ENCODE measurements around the gene ZNF184. TPM values are rescaled to one million over a fixed set of nuclear protein-coding genes. Genes with fewer than 3 reads are reported as not detected.

ZNF184 gene
- total and polyA plus RNA-seq, 12 donors, result 1.3 to 5.5 (median 3.3) TPM

GRCh38 chr6:27478141-27478705 lies 5.3 kb upstream of the ZNF184 start:
- 13 to 21% methylated on average over 12 of the region's 12 CpGs for WGBS, 2 donors
- Histone ChIP-seq H3K27me3 (no peaks in the 10 kb centered on the region), H3K9me3 (no peaks in the 10 kb centered on the region), H3K4me1 (peaks cover 0 to 28% (median 11%) of the 10 kb centered on the region in 9 donors), H3K4me3 (peak overlapping the region; percentile 16 to 85 (median 70)), H3K36me3 (no peaks in the 10 kb centered on the region), H3K27ac (peak overlapping the region in 9 of 10 donors; percentile 91 to 97 (median 96))
- TF ChIP-seq CTCF (IDR thresholded peaks at IDR 0.05), result no peak
- peak in 5 of 8 donors; percentile 6 to 31 (median 16) for ATAC-seq
- intact Hi-C loops (cut with DNase I), result loop anchor here in 7 of 10 donors (2.0 to 10.0 kb wide), 17 partner anchors 25 to 1507 kb away; partner anchors contain the start of gene ZNF391 (in 2 of the 7)
- peak in 1 of 2 donors; percentile 6 for DNase-seq

GRCh38 chr6:27477318-27478013 lies 4.6 kb upstream of the ZNF184 start:
- Histone ChIP-seq H3K4me1 (peaks cover 0 to 28% (median 11%) of the 10 kb centered on the region in 9 donors), H3K27ac (peak overlapping the region in 4 of 10 donors; percentile 96 to 97 (median 96)), H3K9me3 (no peaks in the 10 kb centered on the region), H3K4me3 (peak overlapping the region in 8 of 10 donors; percentile 51 to 85 (median 75)), H3K36me3 (no peaks in the 10 kb centered on the region), H3K27me3 (no peaks in the 10 kb centered on the region)
- ATAC-seq (no peak), DNase-seq (no peak)
- no peak for TF ChIP-seq CTCF (IDR thresholded peaks at IDR 0.05)
- 57 to 62% methylated on average over 8 of the region's 8 CpGs for WGBS, 2 donors
- intact Hi-C loops (cut with DNase I), result loop anchor here in 7 of 10 donors (2.0 to 10.0 kb wide), 17 partner anchors 25 to 1507 kb away; partner anchors contain the start of gene ZNF391 (in 2 of the 7)

GRCh38 chr6:27476090-27476489 lies 3.2 kb upstream of the ZNF184 start:
- H3K4me1 ChIP-seq, result peaks cover 4 to 40% (median 23%) of the 10 kb centered on the region in 9 donors
- 94 to 97% methylated on average over 1 of the region's 1 CpG for WGBS, 2 donors
- peaks cover 0 to 1% (median 0%) of the 10 kb centered on the region in 9 donors for H3K36me3 ChIP-seq
- intact Hi-C loops (cut with DNase I), result loop anchor here in 7 of 10 donors (5.0 to 10.0 kb wide), 12 partner anchors 89 to 1509 kb away; partner anchors contain the start of gene ZNF391 (in 1 of the 7)
- TF ChIP-seq CTCF (IDR thresholded peaks at IDR 0.05), result no peak
- no peak overlapping the region for H3K4me3 ChIP-seq
- H3K27me3 ChIP-seq, result no peaks in the 10 kb centered on the region
- DNase-seq, result no peak
- no peak for ATAC-seq
- no peak overlapping the region for H3K27ac ChIP-seq
- no peaks in the 10 kb centered on the region for H3K9me3 ChIP-seq

GRCh38 chr6:27474672-27475071 lies 1.8 kb upstream of the ZNF184 start:
- Histone ChIP-seq H3K9me3 (no peaks in the 10 kb centered on the region), H3K36me3 (peaks cover 0 to 15% (median 0%) of the 10 kb centered on the region in 9 donors), H3K4me1 (peaks cover 4 to 38% (median 23%) of the 10 kb centered on the region in 9 donors), H3K27me3 (no peaks in the 10 kb centered on the region), H3K27ac (no peak overlapping the region), H3K4me3 (no peak overlapping the region)
- intact Hi-C loops (cut with DNase I), result loop anchor here in 7 of 10 donors (5.0 to 10.0 kb wide), 13 partner anchors 87 to 1510 kb away; partner anchors contain the start of gene ZNF391 (in 2 of the 7)
- DNase-seq (no peak), ATAC-seq (no peak)
- no peak for TF ChIP-seq CTCF (IDR thresholded peaks at IDR 0.05)
- WGBS, 2 donors, result 90 to 92% methylated on average over 3 of the region's 3 CpGs
